LHCN-M2 (cell line): ENCODE data around the gene OXCT1. TPM values are rescaled to one million over a fixed set of nuclear protein-coding genes. Genes with fewer than 3 reads are reported as not detected.
A peak's percentile ranks its signal among the peaks of the same experiment; 100 is the strongest.
"Not testable (repeated sequence)": the region's sequence is repeated elsewhere in the genome, so short reads cannot be mapped to it uniquely, and the experiment has no call there.

Experiments used
- DNase-seq: peaks from one replicate; pipeline ENCODE4 v3.0.0-alpha.2; 2012; ENCODE audit warnings: low read depth
- total RNA-seq: library from RNA; depleted of rRNA; stranded (reverse); fragments of >200 nt; gene quantifications from 2 replicates; pipeline ENCODE4 v1.2.3, GENCODE V29; 2014

The OXCT1 gene
- total RNA-seq, 1 experiment from 2014 or later: 39.9 TPM

- no peak for DNase-seq
Observed at GRCh38 chr5:41831155-41831554, 39.1 kb downstream of the OXCT1 start.

DNA sequence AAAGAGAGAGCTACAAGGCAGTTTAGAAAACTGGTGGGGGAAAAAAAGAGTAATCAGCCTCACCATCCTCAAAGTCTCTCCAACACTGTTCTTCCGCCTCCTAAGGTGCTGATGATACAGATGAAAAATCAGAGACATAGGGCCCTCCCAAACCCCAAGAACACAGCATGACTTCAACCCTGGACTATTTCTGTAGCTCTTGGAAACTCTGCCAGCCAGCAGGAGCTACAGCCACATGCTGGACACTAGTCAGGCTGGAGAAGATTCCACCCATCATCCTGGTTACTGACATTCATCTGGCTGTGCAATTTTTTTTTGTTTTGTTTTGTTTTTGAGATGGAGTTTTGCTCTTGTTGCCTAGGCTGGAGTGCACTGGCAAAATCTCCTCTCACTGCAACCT lies 42.4 kb downstream of the OXCT1 start:
- DNase-seq: no peak

- no peak for DNase-seq
Observed at GRCh38 chr5:41822036-41822435, 48.2 kb downstream of the OXCT1 start.

DNA sequence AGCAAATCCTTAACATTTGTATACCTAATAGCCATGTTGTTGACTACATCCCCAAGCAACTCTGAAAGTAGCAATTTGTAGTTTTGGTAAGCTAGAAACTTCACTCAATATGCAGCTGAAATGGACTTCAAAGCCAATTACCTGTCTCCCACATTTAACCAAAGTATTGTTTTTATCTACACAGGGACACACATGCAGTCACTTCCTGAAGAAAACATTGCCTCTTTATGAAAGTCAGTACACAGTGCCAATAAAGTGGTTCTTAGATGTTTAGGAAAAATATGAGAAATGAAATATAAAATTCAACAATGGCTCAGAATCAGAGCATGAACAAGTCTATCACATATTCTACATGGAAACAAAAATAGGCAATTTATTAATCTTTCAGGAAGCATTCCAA lies 49.2 kb downstream of the OXCT1 start:
- DNase-seq: no peak

DNA sequence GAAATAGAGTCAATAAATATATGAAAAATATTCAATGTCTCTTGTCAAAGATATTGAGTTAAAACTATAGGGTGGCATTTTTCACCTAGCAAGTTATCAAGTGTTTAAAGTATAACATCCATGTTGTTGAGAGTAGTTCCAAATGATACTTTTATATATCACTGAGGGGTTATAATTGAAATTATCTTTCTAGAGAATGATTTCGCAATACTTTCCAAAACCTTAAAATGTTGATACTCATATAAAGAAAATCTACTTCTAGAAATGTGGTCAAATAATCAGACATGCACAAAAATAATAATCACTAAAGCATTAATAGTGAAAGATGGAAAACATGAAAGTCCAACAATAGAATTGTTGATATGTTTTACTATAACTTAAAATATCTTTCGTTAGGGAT lies 50.1 kb downstream of the OXCT1 start:
- DNase-seq: no peak

DNA sequence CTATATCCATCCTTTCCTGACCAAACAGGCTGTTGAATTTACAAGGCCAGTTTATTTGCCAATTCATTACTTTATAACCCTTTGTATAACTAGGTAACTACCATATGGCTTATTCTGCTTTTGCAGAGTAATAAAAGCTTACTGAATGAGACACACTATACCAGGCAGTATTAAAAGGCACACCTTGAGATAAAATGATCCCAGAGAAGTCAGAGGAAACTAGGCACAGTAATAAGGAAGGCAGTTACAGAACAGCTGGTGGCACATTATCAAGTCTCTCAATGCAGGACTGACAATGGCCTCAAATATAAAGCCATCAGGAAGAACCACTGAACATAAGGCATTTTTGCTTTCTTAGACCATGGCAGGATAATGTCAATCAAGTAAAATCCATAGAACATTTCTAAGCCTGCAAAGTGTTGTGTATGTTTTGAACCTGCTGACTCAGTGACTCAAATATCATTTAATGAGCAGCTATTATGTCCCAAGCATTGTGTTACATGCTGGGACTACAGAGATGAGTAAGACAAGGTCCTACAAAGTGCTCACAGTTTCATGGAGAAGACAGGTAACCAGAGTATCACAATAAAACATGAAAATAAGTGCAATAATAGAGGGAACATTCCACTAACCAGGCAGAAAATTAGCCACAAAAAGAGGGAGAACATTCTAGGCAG lies 52.5 kb downstream of the OXCT1 start:
- DNase-seq: no peak

- peak; percentile 24 for DNase-seq
Observed at GRCh38 chr5:41815663-41816229, 54.5 kb downstream of the OXCT1 start.

GRCh38 chr5:41815261-41815660 lies 55.0 kb downstream of the OXCT1 start:
- peak; percentile 69 for DNase-seq

GRCh38 chr5:41814306-41814705 lies 55.9 kb downstream of the OXCT1 start:
- not testable (repeated sequence) for DNase-seq

DNA sequence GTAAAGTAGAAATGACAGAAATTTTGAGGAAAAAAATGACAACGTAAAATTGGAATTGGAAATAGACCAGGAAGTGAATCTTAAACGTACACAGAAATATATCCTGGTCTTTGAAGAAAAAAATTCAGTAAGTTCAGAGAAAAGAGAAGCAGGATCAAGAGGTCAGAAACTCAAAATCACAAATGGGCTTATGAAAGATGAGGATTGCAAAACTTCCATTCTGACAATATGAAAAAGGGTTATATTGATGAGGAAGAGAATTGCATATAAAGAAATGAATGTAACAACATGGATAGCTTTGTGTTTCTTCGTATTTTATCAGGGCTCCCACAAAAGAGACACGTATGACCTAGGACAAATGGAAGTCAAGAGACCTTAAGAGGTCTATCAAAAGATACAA lies 58.1 kb downstream of the OXCT1 start:
- no peak for DNase-seq

GRCh38 chr5:41809128-41809527 lies 61.1 kb downstream of the OXCT1 start:
- no peak for DNase-seq

DNA sequence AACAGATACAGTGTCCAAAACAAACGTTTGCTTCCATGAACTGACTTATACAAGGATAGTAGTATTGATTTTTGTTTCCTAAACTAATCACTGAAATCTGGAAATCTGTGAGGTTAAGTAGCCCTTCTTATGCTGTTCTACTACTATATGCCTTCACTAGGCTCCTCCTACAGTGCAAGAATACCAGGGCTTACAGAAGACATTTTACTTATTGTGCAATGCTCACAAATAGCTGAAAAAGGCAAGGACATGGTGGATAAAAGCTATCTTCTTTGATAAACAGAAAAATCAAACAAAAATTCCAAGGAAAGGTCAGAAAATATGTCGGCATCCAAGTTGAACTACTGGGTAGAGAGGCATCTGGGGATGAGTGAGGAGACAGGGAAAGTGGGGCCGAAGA lies 61.9 kb downstream of the OXCT1 start:
- DNase-seq: no peak

DNA sequence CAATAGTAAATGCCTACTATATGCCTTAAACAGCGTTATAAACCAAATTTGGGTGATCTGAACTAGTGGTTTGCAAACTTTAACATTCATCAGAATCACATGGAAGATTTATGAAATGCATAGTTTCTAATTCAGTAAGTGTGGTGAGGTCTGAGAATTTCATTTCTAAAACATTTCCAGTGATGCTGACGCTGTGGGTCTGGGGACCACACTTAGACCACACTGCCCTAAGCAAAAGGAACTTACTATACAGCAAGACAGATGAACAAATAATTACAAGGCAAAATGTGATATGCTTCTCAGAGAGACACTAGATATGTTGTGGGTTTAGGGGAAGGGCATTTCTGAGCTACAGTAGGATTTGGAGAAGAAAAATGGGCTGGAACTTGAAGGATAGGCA lies 72.6 kb downstream of the OXCT1 start:
- no peak for DNase-seq

DNA sequence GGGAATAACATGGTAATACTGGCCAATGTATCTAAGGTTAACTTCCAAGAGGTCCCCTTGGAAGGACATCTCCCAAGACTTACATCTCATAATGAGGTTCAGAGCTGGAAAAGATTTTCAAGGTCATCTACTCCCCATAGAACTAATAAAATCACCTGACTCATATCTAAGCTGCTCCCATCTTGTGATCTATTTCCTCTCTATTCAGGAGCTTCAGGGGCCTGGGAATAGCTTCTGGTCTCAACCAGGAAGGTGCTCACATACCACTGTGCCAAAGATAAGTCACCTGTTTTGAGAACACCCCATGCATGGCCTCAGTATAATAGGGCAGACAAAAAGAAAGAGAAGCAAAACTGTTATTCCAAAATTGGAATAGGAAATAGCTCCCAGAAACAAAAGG lies 74.2 kb downstream of the OXCT1 start:
- peak; percentile 46 for DNase-seq

DNA sequence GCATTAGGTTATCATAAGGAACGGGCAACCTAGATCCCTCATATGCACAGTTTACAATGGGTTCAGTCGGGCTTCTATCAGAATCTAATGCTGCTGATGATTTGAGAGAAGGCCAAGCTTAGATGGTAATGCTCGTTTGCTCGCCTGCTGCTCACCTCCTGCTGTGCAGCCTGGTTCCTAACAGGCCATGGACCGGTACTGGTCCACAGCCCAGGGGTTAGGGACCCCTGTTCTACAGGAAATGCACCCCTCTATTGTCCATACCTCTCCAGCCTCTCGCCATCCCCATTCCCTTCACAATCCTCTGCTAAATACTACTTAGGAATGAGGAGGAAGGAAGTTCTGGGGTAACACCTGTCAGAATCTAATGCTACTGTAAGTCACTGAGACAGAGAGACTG lies 75.1 kb downstream of the OXCT1 start:
- DNase-seq: no peak

DNA sequence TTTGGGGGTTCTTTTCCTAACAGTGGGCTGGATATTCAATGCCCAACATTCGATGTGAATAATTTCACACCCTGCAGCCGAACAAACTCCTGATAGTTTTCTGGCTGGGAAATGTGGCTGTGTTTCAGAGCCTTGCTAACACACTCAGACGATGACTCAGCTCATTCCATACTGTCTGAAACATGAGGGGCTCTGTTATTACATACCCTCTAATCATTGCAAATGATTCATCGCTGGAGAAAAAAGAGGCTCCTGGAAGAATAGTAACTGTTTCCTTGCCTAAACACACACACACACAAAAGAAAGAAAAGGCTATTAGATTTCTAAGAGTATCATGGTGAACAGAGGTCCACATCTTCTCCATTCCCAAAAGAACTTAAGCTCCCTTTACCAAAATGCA lies 75.8 kb downstream of the OXCT1 start:
- DNase-seq: peak; percentile 87

- DNase-seq: no peak
Observed at GRCh38 chr5:41793141-41793770, 77.0 kb downstream of the OXCT1 start.

- DNase-seq: no peak
Observed at GRCh38 chr5:41790038-41790776, 80.0 kb downstream of the OXCT1 start.

DNA sequence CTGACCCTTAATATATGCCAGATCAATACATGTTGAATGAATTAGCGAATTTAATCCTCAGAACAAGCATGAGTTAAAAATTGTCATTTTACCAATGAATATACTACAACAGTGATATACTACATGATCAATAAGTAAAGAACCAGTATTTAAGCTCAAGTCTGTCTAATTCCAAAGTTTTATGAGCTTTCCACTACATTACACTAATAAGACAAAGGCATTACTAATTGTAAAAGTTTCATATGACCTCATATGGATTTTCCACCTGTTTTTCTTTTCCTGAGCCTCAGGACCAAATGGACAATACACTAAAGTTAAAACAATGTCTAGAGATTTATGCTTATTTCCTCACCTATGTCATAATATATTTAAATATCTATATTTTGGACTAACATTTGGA lies 80.8 kb downstream of the OXCT1 start:
- no peak for DNase-seq

- peak; percentile 57 for DNase-seq
Observed at GRCh38 chr5:41788941-41789368, 81.3 kb downstream of the OXCT1 start.

GRCh38 chr5:41787265-41787664 lies 83.0 kb downstream of the OXCT1 start:
- DNase-seq: no peak

DNA sequence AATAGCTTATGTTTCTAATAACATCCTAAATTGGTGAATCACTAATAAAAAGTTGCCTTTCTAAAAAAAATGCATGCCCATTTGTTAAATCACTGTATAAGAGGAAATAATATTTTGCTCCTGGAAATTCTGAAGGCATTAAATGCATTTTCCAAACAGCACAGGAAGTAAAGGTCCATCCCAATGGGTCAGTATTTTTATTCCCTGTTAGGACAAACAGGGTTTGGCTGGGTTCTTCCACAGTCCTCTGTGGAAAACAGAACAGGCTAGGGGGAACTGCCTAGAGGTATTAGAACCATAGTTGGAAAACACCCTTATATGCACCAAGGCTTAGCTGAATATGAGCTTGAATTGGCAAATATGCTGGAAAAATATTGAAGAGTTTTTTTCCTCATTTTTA lies 85.2 kb downstream of the OXCT1 start:
- no peak for DNase-seq

- DNase-seq: no peak
Observed at GRCh38 chr5:41778410-41778809, 91.8 kb downstream of the OXCT1 start.
